K562 (cell line): ENCODE measurements around the gene ABCC6. TPM values are rescaled to one million over a fixed set of nuclear protein-coding genes. Genes with fewer than 3 reads are reported as not detected.
A peak's percentile ranks its signal among the peaks of the same experiment; 100 is the strongest.

ENCODE experiments used
- ARNT ChIP-seq, 2 experiments: fragments of 450-650 bp; IDR thresholded peaks; 2 replicates each; pipeline ENCODE4 v1.6.1; 2016; ENCODE audit warnings: mild to moderate bottlenecking in 1 of 2
- BACH1 ChIP-seq: fragments of 200-800 bp; sonication (Bioruptor generic); IDR thresholded peaks from 2 replicates; pipeline ENCODE4 v1.6.1; 2016; ENCODE audit warnings: missing genetic modification characterization, missing compliant biosample characterization
- BCL6 ChIP-seq: fragments of 250-450 bp; sonication (Bioruptor Pico); IDR thresholded peaks from 2 replicates; pipeline ENCODE4 v1.4.0; 2020
- CBFA2T2 ChIP-seq: fragments of 450-650 bp; conservative IDR thresholded peaks from 2 replicates; pipeline ENCODE4 v1.6.1; 2017; ENCODE audit warnings: mild to moderate bottlenecking
- CEBPG ChIP-seq, 3 experiments: fragments of 200-800 bp in 1 of 3; sonication (Bioruptor generic) in 1 of 3; sonication (generic) in 1 of 3; formaldehyde crosslinking in 1 of 3; IDR thresholded peaks in 2 of 3; conservative IDR thresholded peaks in 1 of 3; 2 replicates each; pipeline versions ENCODE4 v1.6.1 to v1.8.0; 2016 to 2022; ENCODE audit warnings: missing compliant biosample characterization in 2 of 3, missing genetic modification characterization in 2 of 3, mild to moderate bottlenecking in 1 of 3, missing genetic modification reagents in 1 of 3
- CSDE1 ChIP-seq, 2 experiments: fragments of 450-650 bp; IDR thresholded peaks; 2 replicates each; pipeline ENCODE4 v1.6.1; 2016; ENCODE audit warnings: mild to moderate bottlenecking in 1 of 2
- DACH1 ChIP-seq: fragments of 450-650 bp; IDR thresholded peaks from 2 replicates; pipeline ENCODE4 v1.6.1; 2018; ENCODE audit not compliant: partially characterized antibody
- EHMT2 ChIP-seq: fragments of 450-650 bp; IDR thresholded peaks from 2 replicates; pipeline ENCODE4 v1.6.1; 2018; ENCODE audit warnings: antibody characterized with exemption
- ELK1 ChIP-seq: sonication (generic); formaldehyde crosslinking; IDR thresholded peaks from 2 replicates; pipeline ENCODE4 v1.8.1; 2022; ENCODE audit warnings: missing genetic modification reagents
- ETV1 ChIP-seq: fragments of 450-650 bp; conservative IDR thresholded peaks from 2 replicates; pipeline ENCODE4 v1.6.1; 2016; ENCODE audit warnings: missing genetic modification characterization, control low read depth, low read depth, missing compliant biosample characterization
- FOSL1 ChIP-seq: fragments of 200-800 bp; sonication (Bioruptor generic); conservative IDR thresholded peaks from 2 replicates; pipeline ENCODE4 v1.6.1; 2016; ENCODE audit warnings: missing genetic modification characterization, missing compliant biosample characterization
- HCFC1 ChIP-seq: IDR thresholded peaks from 2 replicates; pipeline ENCODE4 v1.6.1; 2012; ENCODE audit warnings: low read depth, low read length, improper control_type of control experiment
- HDAC3 ChIP-seq: fragments of 450-650 bp; IDR thresholded peaks from 2 replicates; pipeline ENCODE4 v1.6.1; 2018; ENCODE audit warnings: borderline replicate concordance, mild to moderate bottlenecking, moderate library complexity; ENCODE audit not compliant: partially characterized antibody
- MBD2 ChIP-seq: sonication (generic); IDR thresholded peaks from 2 replicates; pipeline ENCODE4 v1.6.1; 2016; ENCODE audit warnings: low read depth, borderline replicate concordance
- POLR2B ChIP-seq: fragments of 450-650 bp; IDR thresholded peaks from 2 replicates; pipeline ENCODE4 v1.6.1; 2018; ENCODE audit warnings: low read depth; ENCODE audit not compliant: partially characterized antibody
- RBM34 ChIP-seq: fragments of 200-400 bp; formaldehyde crosslinking; IDR thresholded peaks from 2 replicates; pipeline ENCODE4 v1.6.1; 2018; ENCODE audit warnings: low read length, borderline replicate concordance; ENCODE audit not compliant: insufficient read depth
- SOX6 ChIP-seq: fragments of 450-650 bp; IDR thresholded peaks from 2 replicates; pipeline ENCODE4 v1.6.1; 2014; ENCODE audit warnings: mild to moderate bottlenecking
- STAT5A ChIP-seq: IDR thresholded peaks from 2 replicates; pipeline ENCODE4 v1.6.1; 2012; ENCODE audit warnings: low read length, inconsistent platforms, borderline replicate concordance
- TFAM ChIP-seq: fragments of 250-450 bp; sonication (Bioruptor Pico); conservative IDR thresholded peaks from 2 replicates; pipeline ENCODE4 v1.5.0; 2021; ENCODE audit warnings: mild to moderate bottlenecking, moderate library complexity
- TRIM25 ChIP-seq: fragments of 450-650 bp; IDR thresholded peaks from 2 replicates; pipeline ENCODE4 v1.7.0; 2016; ENCODE audit warnings: borderline replicate concordance
- WHSC1 ChIP-seq: IDR thresholded peaks from one replicate; pipeline ENCODE4 v1.6.1; 2012; ENCODE audit warnings: low read length, control low read depth, inconsistent platforms
- ZBTB8A ChIP-seq: fragments of 450-650 bp; IDR thresholded peaks from 2 replicates; pipeline ENCODE4 v1.6.1; 2018; ENCODE audit warnings: mild to moderate bottlenecking, moderate library complexity; ENCODE audit not compliant: partially characterized antibody
- ZNF551 ChIP-seq: fragments of 250-450 bp; sonication (Bioruptor Pico); IDR thresholded peaks from 2 replicates; pipeline ENCODE4 v1.5.0; 2021; ENCODE audit warnings: mild to moderate bottlenecking, moderate library complexity
- ZNF668 ChIP-seq: fragments of 250-450 bp; sonication (Bioruptor Pico); IDR thresholded peaks from 2 replicates; pipeline ENCODE4 v1.8.0; 2022; ENCODE audit warnings: mild to moderate bottlenecking, inconsistent platforms
- polyA plus RNA-seq, 8 experiments: library from polyadenylated mRNA; depleted of rRNA in 4 of 8; stranded (reverse) in 5 of 8; unstranded in 3 of 8; fragments of >200 nt; fragmentation: Nextera tagmentation in 2 of 8; fragmentation: Illumina TruSeq in 1 of 8; extraction: Ambion mirVana in 2 of 8; extraction: Trizol in 1 of 8; gene quantifications; 2 replicates each; pipeline versions ENCODE4 v1.2.1 to v1.2.3, GENCODE V29; 2011 to 2014; ENCODE audit warnings: inconsistent platforms in 1 of 8, missing spikeins in 1 of 8
- total RNA-seq, 7 experiments: library from RNA; depleted of rRNA in 6 of 7; stranded (reverse); fragments of >200 nt in 6 of 7; fragmentation: Illumina TruSeq in 2 of 7; extraction: Trizol in 2 of 7; gene quantifications; 2 replicates each; pipeline versions ENCODE4 v1.2.1 to v1.2.3, GENCODE V29; 2011 to 2021; ENCODE audit warnings: low replicate concordance in 1 of 7
- TF ChIP-seq, protein P1 (sequence below): fragments of 450-650 bp; formaldehyde crosslinking; conservative IDR thresholded peaks from 2 replicates; pipeline ENCODE4 v1.4.0; 2022; ENCODE audit warnings: mild to moderate bottlenecking, missing genetic modification characterization

ABCC6 gene
- total and polyA plus RNA-seq, 9 of the 15 experiments (the other 6 are each of a cell fraction or from before 2014, with no cell fraction given) = 0.03 to 0.46 (median 0.07) TPM; not detected in 4

DNA sequence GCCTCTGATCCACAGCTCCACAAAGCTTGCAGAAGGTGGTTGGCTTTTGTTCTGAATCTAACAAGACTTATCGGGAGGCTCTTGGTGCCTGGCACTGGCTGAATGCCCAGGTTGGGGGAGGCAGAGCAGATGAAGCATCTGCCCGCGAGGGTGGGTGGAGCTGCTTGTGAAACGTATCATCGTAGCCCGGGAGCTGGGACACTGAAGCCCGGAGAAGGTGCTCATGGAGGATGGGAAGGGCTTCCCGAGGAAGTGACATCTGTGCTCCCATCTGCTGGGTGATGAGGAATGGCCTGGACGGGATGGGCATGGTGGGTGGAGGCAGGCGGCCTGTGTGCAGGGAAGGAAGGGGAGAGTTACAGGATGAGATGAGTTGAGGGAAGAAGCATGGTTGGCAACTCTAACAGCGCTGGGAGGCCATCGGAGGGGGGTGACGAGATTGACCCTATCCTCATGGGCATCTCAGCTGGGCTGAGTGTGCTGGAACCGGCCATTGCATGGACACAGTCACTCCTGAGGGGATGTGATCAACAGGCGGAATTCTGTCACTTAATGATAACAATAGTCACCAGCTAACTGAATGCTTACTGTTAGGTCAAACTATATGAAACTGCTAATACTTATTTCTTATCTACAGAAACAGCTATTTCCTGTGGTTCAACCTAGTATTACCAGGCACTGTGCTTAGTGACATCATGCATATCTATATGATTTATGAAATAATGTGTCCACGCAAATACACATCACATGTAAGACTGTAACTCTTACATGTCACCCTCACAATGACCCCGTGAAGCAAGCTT is 102.7 kb downstream of the ABCC6 start (continued):
- peak; percentile 85 for TF ChIP-seq CEBPG (CRISPR knock-in tag; IDR thresholded peaks at IDR 0.05)
- peak in 1 of 2 experiments; percentile 88; a peak in 2 of 4 replicates for TF ChIP-seq CEBPG (tag; conservative IDR thresholded peaks at IDR 0.05 in 1 of 2, IDR thresholded peaks at IDR 0.05 in 1 of 2)
- TF ChIP-seq MBD2 = no peak
- peak; percentile 8; the same call in 1 of the 2 replicates for TF ChIP-seq EHMT2
- TF ChIP-seq CSDE1 (IDR thresholded peaks at IDR 0.05) = 0 out of 4 replicates have a peak, but pooled peaks of 1 of the 2 experiments have one; percentile 34
- peak; percentile 88 for TF ChIP-seq SOX6
- TF ChIP-seq, protein P1, sequence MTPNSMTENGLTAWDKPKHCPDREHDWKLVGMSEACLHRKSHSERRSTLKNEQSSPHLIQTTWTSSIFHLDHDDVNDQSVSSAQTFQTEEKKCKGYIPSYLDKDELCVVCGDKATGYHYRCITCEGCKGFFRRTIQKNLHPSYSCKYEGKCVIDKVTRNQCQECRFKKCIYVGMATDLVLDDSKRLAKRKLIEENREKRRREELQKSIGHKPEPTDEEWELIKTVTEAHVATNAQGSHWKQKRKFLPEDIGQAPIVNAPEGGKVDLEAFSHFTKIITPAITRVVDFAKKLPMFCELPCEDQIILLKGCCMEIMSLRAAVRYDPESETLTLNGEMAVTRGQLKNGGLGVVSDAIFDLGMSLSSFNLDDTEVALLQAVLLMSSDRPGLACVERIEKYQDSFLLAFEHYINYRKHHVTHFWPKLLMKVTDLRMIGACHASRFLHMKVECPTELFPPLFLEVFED (CRISPR knock-in tag) = peak; percentile 75
- no peak for TF ChIP-seq BCL6 (CRISPR knock-in tag)
- TF ChIP-seq HCFC1 = no peak
- TF ChIP-seq ETV1 (tag) = peak; percentile 88
- no peak for TF ChIP-seq TRIM25
- TF ChIP-seq HDAC3 = peak; percentile 38
- no peak for TF ChIP-seq ZNF551 (CRISPR knock-in tag)
- no peak for TF ChIP-seq POLR2B
- no peak for TF ChIP-seq ELK1
- TF ChIP-seq CBFA2T2 = peak; percentile 89
- TF ChIP-seq BACH1 (tag) = peak; percentile 44; the same call in 1 of the 2 replicates
- no peak for TF ChIP-seq ZBTB8A
- TF ChIP-seq WHSC1 = no peak
- peak; percentile 72 for TF ChIP-seq DACH1
- TF ChIP-seq RBM34 = no peak
- peak in 1 of 2 experiments; percentile 75; a peak in 1 of 4 replicates for TF ChIP-seq ARNT (IDR thresholded peaks at IDR 0.05)
- no peak for TF ChIP-seq TFAM
- TF ChIP-seq ZNF668 = no peak
- TF ChIP-seq FOSL1 (tag) = peak; percentile 75; the same call in 1 of the 2 replicates
- TF ChIP-seq STAT5A = peak; percentile 68
